Neural cell (in vitro differentiated cells): Measurements from ENCODE around the gene ZG16B. TPM values are rescaled to one million over a fixed set of nuclear protein-coding genes. Genes with fewer than 3 reads are reported as not detected.

Source experiments
- H2AFZ ChIP-seq: fragments of 200-600, 300-800 bp; sonication (generic), shearing (Covaris generic); 2 replicates; pipeline ENCODE4 v1.6.0; 2014; ENCODE audit warnings: low read depth, mild to moderate bottlenecking, antibody characterized with exemption, low read length, moderate library complexity
- H3F3A ChIP-seq: fragments of 200-600 bp; shearing (Covaris generic); 2 replicates; pipeline ENCODE4 v1.6.1; 2016; ENCODE audit warnings: mild to moderate bottlenecking, moderate library complexity, mixed read lengths, antibody characterized with exemption, low read length; ENCODE audit not compliant: insufficient read depth, poor library complexity, severe bottlenecking
- H3K27ac ChIP-seq: fragments of 200-600, 300-800 bp; sonication (generic), shearing (Covaris generic); 2 replicates; pipeline ENCODE4 v1.5.1; 2014; ENCODE audit warnings: mild to moderate bottlenecking, low read length, moderate library complexity
- H3K27me3 ChIP-seq: fragments of 300-800, 200-600 bp; sonication (generic), shearing (Covaris generic); 2 replicates; pipeline ENCODE4 v1.6.0; 2014; ENCODE audit warnings: mild to moderate bottlenecking, low read depth, low read length, moderate library complexity; ENCODE audit not compliant: insufficient read depth
- H3K36me3 ChIP-seq: fragments of 300-800, 200-600 bp; sonication (generic), shearing (Covaris generic); 2 replicates; pipeline ENCODE4 v1.5.1; 2014; ENCODE audit warnings: mild to moderate bottlenecking, antibody characterized with exemption, low read length, moderate library complexity; ENCODE audit not compliant: insufficient read depth
- H3K4me2 ChIP-seq: fragments of 300-800, 200-600 bp; sonication (generic), shearing (Covaris generic); 2 replicates; pipeline ENCODE4 v1.6.0; 2014; ENCODE audit warnings: mild to moderate bottlenecking, low read length
- H3K4me3 ChIP-seq: fragments of 300-800, 200-600 bp; sonication (generic), shearing (Covaris generic); 2 replicates; pipeline ENCODE4 v1.5.1; 2014; ENCODE audit warnings: mild to moderate bottlenecking, low read length, moderate library complexity
- H3K79me2 ChIP-seq: fragments of 200-600 bp; shearing (Covaris generic); replicated peaks from 2 replicates; pipeline ENCODE4 v1.6.0; 2014; ENCODE audit warnings: mild to moderate bottlenecking, low read length, moderate library complexity; ENCODE audit not compliant: insufficient read depth
- H3K9ac ChIP-seq: fragments of 300-800, 200-600 bp; sonication (generic), shearing (Covaris generic); 2 replicates; pipeline ENCODE4 v1.6.1; 2016; ENCODE audit warnings: mild to moderate bottlenecking, low read length, mixed read lengths
- H3K9me2 ChIP-seq: fragments of 200-600 bp; shearing (Covaris generic); 2 replicates; pipeline ENCODE4 v1.6.1; 2016; ENCODE audit warnings: mild to moderate bottlenecking, low read length, mixed read lengths; ENCODE audit not compliant: insufficient read depth
- H3K9me3 ChIP-seq: fragments of 200-600, 300-800 bp; sonication (generic), shearing (Covaris generic); 2 replicates; pipeline ENCODE4 v1.6.1; 2016; ENCODE audit warnings: mild to moderate bottlenecking, mixed run types, low read length, moderate library complexity, mixed read lengths
- H4K20me1 ChIP-seq: fragments of 200-600 bp; shearing (Covaris generic); 2 replicates; pipeline ENCODE4 v1.6.1; 2016; ENCODE audit warnings: mild to moderate bottlenecking, mixed run types; ENCODE audit not compliant: insufficient read depth
- CTCF ChIP-seq: fragments of 450-650 bp; IDR thresholded peaks from 2 replicates; pipeline ENCODE4 v1.5.1; 2014; ENCODE audit warnings: antibody characterized with exemption, mild to moderate bottlenecking, moderate library complexity; ENCODE audit not compliant: poor library complexity, severe bottlenecking
- EP300 ChIP-seq: fragments of 450-650 bp; conservative IDR thresholded peaks from 2 replicates; pipeline ENCODE4 v1.6.1; 2014; ENCODE audit warnings: antibody characterized with exemption, mild to moderate bottlenecking, moderate library complexity; ENCODE audit not compliant: poor library complexity, severe bottlenecking
- EZH2 ChIP-seq: fragments of 200-600, 300-800 bp; shearing (Covaris generic), sonication (generic); IDR thresholded peaks from 2 replicates; pipeline ENCODE4 v1.6.1; 2014; ENCODE audit warnings: antibody characterized with exemption, low read length, borderline replicate concordance, mild to moderate bottlenecking; ENCODE audit not compliant: insufficient read depth, poor library complexity, severe bottlenecking
- MXI1 ChIP-seq: fragments of 450-650 bp; conservative IDR thresholded peaks from 2 replicates; pipeline ENCODE4 v1.6.1; 2014; ENCODE audit warnings: antibody characterized with exemption, mild to moderate bottlenecking; ENCODE audit not compliant: poor library complexity, severe bottlenecking
- POLR2AphosphoS5 ChIP-seq: IDR thresholded peaks from 2 replicates; pipeline ENCODE4 v1.6.1; 2012
- RAD21 ChIP-seq: fragments of 450-650 bp; conservative IDR thresholded peaks from 2 replicates; pipeline ENCODE4 v1.6.1; 2014; ENCODE audit warnings: antibody characterized with exemption, mild to moderate bottlenecking, moderate library complexity
- REST ChIP-seq: IDR thresholded peaks from 2 replicates; pipeline ENCODE4 v1.6.1; 2012; ENCODE audit warnings: borderline replicate concordance
- SMC3 ChIP-seq: fragments of 450-650 bp; conservative IDR thresholded peaks from 2 replicates; pipeline ENCODE4 v1.6.1; 2014; ENCODE audit warnings: antibody characterized with exemption, mild to moderate bottlenecking, moderate library complexity; ENCODE audit not compliant: poor library complexity
- TAF1 ChIP-seq: IDR thresholded peaks from 2 replicates; pipeline ENCODE4 v1.6.1; 2012; ENCODE audit warnings: low read depth
- polyA plus RNA-seq: library from polyadenylated mRNA; depleted of rRNA; stranded (reverse); fragments of >200 nt; gene quantifications from 2 replicates; pipeline ENCODE4 v1.2.3, GENCODE V29; 2014

Gene ZG16B
- polyA plus RNA-seq, 1 donor from 2014 or later: not detected

GRCh38 chr16:2783581-2784357 lies 46.3 kb upstream of the ZG16B start:
- Histone ChIP-seq H3K9ac (no peak overlapping the region), H3K36me3 (no peaks in the 10 kb centered on the region), H3K27ac (no peak overlapping the region), H3K9me3 (no peaks in the 10 kb centered on the region), H3K4me2 (no peak overlapping the region), H3F3A (no peaks in the 10 kb centered on the region), H3K9me2 (no peaks in the 10 kb centered on the region), H3K79me2 (peaks cover 4% of the 10 kb centered on the region), H2AFZ (no peak overlapping the region), H3K4me3 (no peak overlapping the region), H4K20me1 (no peaks in the 10 kb centered on the region), H3K27me3 (no peaks in the 10 kb centered on the region)
- TF ChIP-seq EZH2 (no peak), EP300 (no peak), REST (no peak), TAF1 (no peak), RAD21 (no peak), SMC3 (no peak), MXI1 (no peak), POLR2AphosphoS5 (no peak), CTCF (no peak)

- Histone ChIP-seq H2AFZ (no peak overlapping the region), H3K27ac (no peak overlapping the region), H3K9me2 (no peaks in the 10 kb centered on the region), H3K4me2 (no peak overlapping the region), H3K9ac (no peak overlapping the region), H3K27me3 (no peaks in the 10 kb centered on the region), H3K4me3 (no peak overlapping the region), H3F3A (no peaks in the 10 kb centered on the region), H3K79me2 (no peaks in the 10 kb centered on the region), H3K9me3 (no peaks in the 10 kb centered on the region), H3K36me3 (no peaks in the 10 kb centered on the region), H4K20me1 (no peaks in the 10 kb centered on the region)
- TF ChIP-seq SMC3 (no peak), POLR2AphosphoS5 (no peak), TAF1 (no peak), RAD21 (no peak), MXI1 (no peak), REST (no peak), CTCF (no peak), EP300 (no peak)
These were observed 45.6 kb upstream of the ZG16B start for GRCh38 chr16:2784358-2785100.
